GM12878 (cell line): ENCODE data around the gene RNF186. TPM values are rescaled to one million over a fixed set of nuclear protein-coding genes. Genes with fewer than 3 reads are reported as not detected.

Experiments
- BACH1 ChIP-seq: fragments of 450-650 bp; IDR thresholded peaks from 2 replicates; pipeline ENCODE4 v1.6.1; 2017; ENCODE audit warnings: mild to moderate bottlenecking, borderline replicate concordance
- GATAD2B ChIP-seq: fragments of 450-650 bp; conservative IDR thresholded peaks from 2 replicates; pipeline ENCODE4 v1.6.1; 2017; ENCODE audit warnings: low read depth, mild to moderate bottlenecking, moderate library complexity
- IKZF1 ChIP-seq: fragments of 450-650 bp; conservative IDR thresholded peaks from 2 replicates; pipeline ENCODE4 v1.6.1; 2017; ENCODE audit warnings: antibody characterized with exemption, mild to moderate bottlenecking
- KAT2A ChIP-seq: conservative IDR thresholded peaks from 2 replicates; pipeline ENCODE4 v1.6.1; 2011; ENCODE audit warnings: low read depth, low read length; ENCODE audit not compliant: control insufficient read depth
- MYB ChIP-seq: fragments of 150-350 bp; IDR thresholded peaks from 2 replicates; pipeline ENCODE4 v1.6.1; 2014; ENCODE audit warnings: mild to moderate bottlenecking, low read depth, low read length, borderline replicate concordance
- NBN ChIP-seq: fragments of 450-650 bp; IDR thresholded peaks from 2 replicates; pipeline ENCODE4 v1.6.1; 2016
- POLR2A ChIP-seq: IDR thresholded peaks from 2 replicates; pipeline ENCODE4 v1.6.1; 2011; ENCODE audit warnings: low read depth, mild to moderate bottlenecking, low read length
- RB1 ChIP-seq: fragments of 450-650 bp; formaldehyde crosslinking; IDR thresholded peaks from 2 replicates; pipeline ENCODE4 v1.6.1; 2017; ENCODE audit warnings: mild to moderate bottlenecking, borderline replicate concordance
- ZBED1 ChIP-seq: IDR thresholded peaks from 2 replicates; pipeline ENCODE4 v1.6.1; 2016; ENCODE audit warnings: borderline replicate concordance
- ZNF217 ChIP-seq: fragments of 450-650 bp; IDR thresholded peaks from 2 replicates; pipeline ENCODE4 v1.6.1; 2017; ENCODE audit warnings: antibody characterized with exemption, mild to moderate bottlenecking
- polyA plus RNA-seq, 11 experiments: library from polyadenylated mRNA; depleted of rRNA in 4 of 11; unstranded in 6 of 11; stranded (reverse) in 5 of 11; fragments of >200 nt; fragmentation: Nextera tagmentation in 4 of 11; fragmentation: Illumina TruSeq in 1 of 11; extraction: Ambion mirVana in 4 of 11; extraction: Trizol in 1 of 11; gene quantifications; 1 replicate in 1 of 11; 2 replicates in 10 of 11; pipeline versions ENCODE4 v1.2.1 to v1.2.3, GENCODE V29; 2011 to 2016; ENCODE audit warnings: inconsistent platforms in 2 of 11, missing spikeins in 2 of 11, low read depth in 1 of 11
- total RNA-seq, 4 experiments: library from RNA; depleted of rRNA in 3 of 4; stranded (reverse); fragments of >200 nt in 3 of 4; fragmentation: Illumina TruSeq in 1 of 4; extraction: Trizol in 1 of 4; gene quantifications; 2 replicates each; pipeline versions ENCODE4 v1.2.1 to v1.2.3, GENCODE V29; 2013 to 2021
- TF ChIP-seq, protein P1 (sequence below): IDR thresholded peaks from 2 replicates; pipeline ENCODE4 v1.6.1; 2011; ENCODE audit warnings: low read depth, low read length, improper control_type of control experiment, borderline replicate concordance
- TF ChIP-seq, protein P2 (sequence below), 3 experiments: IDR thresholded peaks in 2 of 3; conservative IDR thresholded peaks in 1 of 3; 2 replicates each; pipeline ENCODE4 v1.5.1; 2011; ENCODE audit warnings: low read depth in 3 of 3, low read length in 3 of 3, mild to moderate bottlenecking in 3 of 3, control low read depth in 2 of 3, moderate library complexity in 2 of 3, inconsistent platforms in 1 of 3, mixed read lengths in 1 of 3; ENCODE audit not compliant: control insufficient read depth in 2 of 3, insufficient read depth in 1 of 3; ENCODE audit errors: extremely low read depth in 1 of 3
- TF ChIP-seq, protein P3 (sequence below): IDR thresholded peaks from 2 replicates; pipeline ENCODE4 v1.6.1; 2011; ENCODE audit warnings: borderline replicate concordance, low read depth, mild to moderate bottlenecking, moderate library complexity, mixed read lengths, low read length; ENCODE audit not compliant: insufficient read depth; ENCODE audit errors: extremely low read length

The RNF186 gene
- total and polyA plus RNA-seq, 10 of the 15 experiments (the other 5 are each of a cell fraction or from before 2014, with no cell fraction given) = not detected

GRCh38 chr1:19799230-19800075 lies 15.6 kb downstream of the RNF186 start, which contains the start of gene TMCO4 (continued):
- no peak for TF ChIP-seq MYB
- TF ChIP-seq ZBED1 = no peak
- no peak for TF ChIP-seq KAT2A
- peak; percentile 77 for TF ChIP-seq POLR2A
- TF ChIP-seq GATAD2B = peak; percentile 56; the same call in 1 of the 2 replicates
- TF ChIP-seq, protein P1, sequence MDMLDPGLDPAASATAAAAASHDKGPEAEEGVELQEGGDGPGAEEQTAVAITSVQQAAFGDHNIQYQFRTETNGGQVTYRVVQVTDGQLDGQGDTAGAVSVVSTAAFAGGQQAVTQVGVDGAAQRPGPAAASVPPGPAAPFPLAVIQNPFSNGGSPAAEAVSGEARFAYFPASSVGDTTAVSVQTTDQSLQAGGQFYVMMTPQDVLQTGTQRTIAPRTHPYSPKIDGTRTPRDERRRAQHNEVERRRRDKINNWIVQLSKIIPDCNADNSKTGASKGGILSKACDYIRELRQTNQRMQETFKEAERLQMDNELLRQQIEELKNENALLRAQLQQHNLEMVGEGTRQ = peak; percentile 11; the same call in 1 of the 2 replicates
- TF ChIP-seq, protein P2, sequence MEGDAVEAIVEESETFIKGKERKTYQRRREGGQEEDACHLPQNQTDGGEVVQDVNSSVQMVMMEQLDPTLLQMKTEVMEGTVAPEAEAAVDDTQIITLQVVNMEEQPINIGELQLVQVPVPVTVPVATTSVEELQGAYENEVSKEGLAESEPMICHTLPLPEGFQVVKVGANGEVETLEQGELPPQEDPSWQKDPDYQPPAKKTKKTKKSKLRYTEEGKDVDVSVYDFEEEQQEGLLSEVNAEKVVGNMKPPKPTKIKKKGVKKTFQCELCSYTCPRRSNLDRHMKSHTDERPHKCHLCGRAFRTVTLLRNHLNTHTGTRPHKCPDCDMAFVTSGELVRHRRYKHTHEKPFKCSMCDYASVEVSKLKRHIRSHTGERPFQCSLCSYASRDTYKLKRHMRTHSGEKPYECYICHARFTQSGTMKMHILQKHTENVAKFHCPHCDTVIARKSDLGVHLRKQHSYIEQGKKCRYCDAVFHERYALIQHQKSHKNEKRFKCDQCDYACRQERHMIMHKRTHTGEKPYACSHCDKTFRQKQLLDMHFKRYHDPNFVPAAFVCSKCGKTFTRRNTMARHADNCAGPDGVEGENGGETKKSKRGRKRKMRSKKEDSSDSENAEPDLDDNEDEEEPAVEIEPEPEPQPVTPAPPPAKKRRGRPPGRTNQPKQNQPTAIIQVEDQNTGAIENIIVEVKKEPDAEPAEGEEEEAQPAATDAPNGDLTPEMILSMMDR (IDR thresholded peaks at IDR 0.05 in 2 of 3, conservative IDR thresholded peaks at IDR 0.05 in 1 of 3; ENCODE audit: control insufficient read depth in 2 of 3, extremely low read depth in 1 of 3, insufficient read depth in 1 of 3, low read depth in 3 of 3, low read length in 3 of 3) = peak in 1 of 3 experiments; percentile 34; a peak in 1 of 6 replicates
- TF ChIP-seq, protein P3, sequence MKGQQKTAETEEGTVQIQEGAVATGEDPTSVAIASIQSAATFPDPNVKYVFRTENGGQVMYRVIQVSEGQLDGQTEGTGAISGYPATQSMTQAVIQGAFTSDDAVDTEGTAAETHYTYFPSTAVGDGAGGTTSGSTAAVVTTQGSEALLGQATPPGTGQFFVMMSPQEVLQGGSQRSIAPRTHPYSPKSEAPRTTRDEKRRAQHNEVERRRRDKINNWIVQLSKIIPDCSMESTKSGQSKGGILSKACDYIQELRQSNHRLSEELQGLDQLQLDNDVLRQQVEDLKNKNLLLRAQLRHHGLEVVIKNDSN = peak; percentile 57
- peak; percentile 27; the same call in 1 of the 2 replicates for TF ChIP-seq BACH1
- TF ChIP-seq NBN = no peak
- TF ChIP-seq ZNF217 = 0 out of 2 replicates have a peak, but pooled peaks have one; percentile 31
- TF ChIP-seq RB1 = peak; percentile 35; the same call in 1 of the 2 replicates
- peak; percentile 48; the same call in 1 of the 2 replicates for TF ChIP-seq IKZF1
